Measurements from ENCODE around the gene WFDC13.
"Not testable (repeated sequence)": the region's sequence is repeated elsewhere in the genome, so short reads cannot be mapped to it uniquely, and the experiment has no call there.

DNA sequence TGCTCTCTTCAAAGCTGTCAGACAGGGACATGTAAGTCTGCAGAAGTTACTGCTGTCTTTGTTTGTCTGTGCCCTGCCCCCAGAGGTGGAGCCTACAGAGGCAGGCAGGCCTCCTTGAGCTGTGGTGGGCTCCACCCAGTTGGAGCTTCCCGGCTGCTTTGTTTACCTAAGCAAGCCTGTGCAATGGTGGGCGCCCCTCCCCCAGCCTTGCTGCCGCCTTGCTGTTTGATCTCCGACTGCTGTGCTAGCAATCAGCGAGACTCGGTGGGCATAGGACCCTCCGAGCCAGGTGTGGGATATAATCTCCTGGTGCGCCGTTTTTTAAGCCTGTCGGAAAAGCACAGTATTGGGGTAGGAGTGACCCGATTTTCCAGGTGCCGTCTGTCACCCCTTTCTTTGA lies 8.5 kb upstream of the WFDC13 start:
- TF ChIP-seq, protein P1, sequence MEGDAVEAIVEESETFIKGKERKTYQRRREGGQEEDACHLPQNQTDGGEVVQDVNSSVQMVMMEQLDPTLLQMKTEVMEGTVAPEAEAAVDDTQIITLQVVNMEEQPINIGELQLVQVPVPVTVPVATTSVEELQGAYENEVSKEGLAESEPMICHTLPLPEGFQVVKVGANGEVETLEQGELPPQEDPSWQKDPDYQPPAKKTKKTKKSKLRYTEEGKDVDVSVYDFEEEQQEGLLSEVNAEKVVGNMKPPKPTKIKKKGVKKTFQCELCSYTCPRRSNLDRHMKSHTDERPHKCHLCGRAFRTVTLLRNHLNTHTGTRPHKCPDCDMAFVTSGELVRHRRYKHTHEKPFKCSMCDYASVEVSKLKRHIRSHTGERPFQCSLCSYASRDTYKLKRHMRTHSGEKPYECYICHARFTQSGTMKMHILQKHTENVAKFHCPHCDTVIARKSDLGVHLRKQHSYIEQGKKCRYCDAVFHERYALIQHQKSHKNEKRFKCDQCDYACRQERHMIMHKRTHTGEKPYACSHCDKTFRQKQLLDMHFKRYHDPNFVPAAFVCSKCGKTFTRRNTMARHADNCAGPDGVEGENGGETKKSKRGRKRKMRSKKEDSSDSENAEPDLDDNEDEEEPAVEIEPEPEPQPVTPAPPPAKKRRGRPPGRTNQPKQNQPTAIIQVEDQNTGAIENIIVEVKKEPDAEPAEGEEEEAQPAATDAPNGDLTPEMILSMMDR (IDR thresholded peaks at IDR 0.05): not testable (repeated sequence)
- TF ChIP-seq EZH2phosphoT487 (IDR thresholded peaks at IDR 0.05): not testable (repeated sequence)
